ENCODE data around the gene FBXL17. TPM values are rescaled to one million over a fixed set of nuclear protein-coding genes. Genes with fewer than 3 reads are reported as not detected.

FBXL17 gene
- total RNA-seq, 4 donors from 2014 or later = 11.5 to 28.6 (median 19.9) TPM

GRCh38 chr5:107949688-107950341, 432.1 kb downstream of the FBXL17 start:
- no peak overlapping the region for H3K27ac ChIP-seq
- no peak for DNase-seq
- TF ChIP-seq POLR2A (IDR thresholded peaks at IDR 0.05) = no peak
- no peaks in the 10 kb centered on the region for H3K27me3 ChIP-seq
- no peak overlapping the region for H3K4me3 ChIP-seq
- no peaks in the 10 kb centered on the region for H3K9me3 ChIP-seq
- H3K36me3 ChIP-seq = no peaks in the 10 kb centered on the region
- no peaks in the 10 kb centered on the region for H3K4me1 ChIP-seq
- intact Hi-C loops (cut with DNase I; ENCODE audit: low total_unique reads) = no loop called here

GRCh38 chr5:107948377-107948776, 433.5 kb downstream of the FBXL17 start:
- no peaks in the 10 kb centered on the region for H3K9me3 ChIP-seq
- no peak overlapping the region for H3K27ac ChIP-seq
- H3K36me3 ChIP-seq = no peaks in the 10 kb centered on the region
- no peaks in the 10 kb centered on the region for H3K27me3 ChIP-seq
- TF ChIP-seq POLR2A (IDR thresholded peaks at IDR 0.05) (no peak), CTCF (IDR thresholded peaks at IDR 0.05) (no peak)
- H3K4me3 ChIP-seq = no peak overlapping the region
- H3K4me1 ChIP-seq = no peaks in the 10 kb centered on the region
- no peak for DNase-seq
- intact Hi-C loops (cut with DNase I; ENCODE audit: low total_unique reads) = no loop called here

- Histone ChIP-seq H3K4me1 (no peaks in the 10 kb centered on the region), H3K27ac (no peak overlapping the region), H3K9me3 (no peaks in the 10 kb centered on the region), H3K27me3 (no peaks in the 10 kb centered on the region), H3K4me3 (no peak overlapping the region), H3K36me3 (no peaks in the 10 kb centered on the region)
- intact Hi-C loops (cut with DNase I; ENCODE audit: low total_unique reads) = no loop called here
- no peak for DNase-seq
- TF ChIP-seq POLR2A (IDR thresholded peaks at IDR 0.05) = no peak
Observed at GRCh38 chr5:107945061-107945460, 436.8 kb downstream of the FBXL17 start.

- Histone ChIP-seq H3K4me3 (no peak overlapping the region), H3K27me3 (no peaks in the 10 kb centered on the region), H3K27ac (no peak overlapping the region), H3K9me3 (no peaks in the 10 kb centered on the region), H3K36me3 (no peaks in the 10 kb centered on the region), H3K4me1 (no peaks in the 10 kb centered on the region)
- DNase-seq = no peak
- TF ChIP-seq POLR2A (IDR thresholded peaks at IDR 0.05) = no peak
- no peak for TF ChIP-seq CTCF (IDR thresholded peaks at IDR 0.05)
- intact Hi-C loops (cut with DNase I; ENCODE audit: low total_unique reads) = no loop called here
Observed at GRCh38 chr5:107943923-107944322, 438.0 kb downstream of the FBXL17 start.

DNA sequence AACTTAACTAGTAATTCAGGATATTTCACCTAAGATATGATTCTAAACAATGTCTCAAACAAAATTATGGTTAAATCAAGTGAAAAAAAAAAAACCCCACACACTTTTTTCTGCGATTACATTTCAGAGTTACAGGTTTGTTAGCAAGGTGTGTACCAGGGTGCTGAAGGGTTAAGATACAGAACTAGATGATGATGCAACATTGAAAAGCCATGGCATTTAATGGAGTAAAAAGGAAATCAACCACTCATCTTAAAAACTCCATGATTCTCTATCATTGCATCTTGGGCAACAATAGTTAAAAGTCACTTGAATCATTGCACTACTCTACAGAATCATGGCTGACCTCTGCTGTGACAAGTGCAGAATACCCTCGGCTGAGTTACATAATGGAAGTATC, 440.9 kb downstream of the FBXL17 start:
- intact Hi-C loops (cut with DNase I; ENCODE audit: low total_unique reads) = no loop called here
- TF ChIP-seq CTCF (IDR thresholded peaks at IDR 0.05) (no peak), POLR2A (IDR thresholded peaks at IDR 0.05) (no peak)
- no peak for DNase-seq
- Histone ChIP-seq H3K27ac (no peak overlapping the region), H3K4me3 (no peak overlapping the region), H3K27me3 (no peaks in the 10 kb centered on the region), H3K4me1 (no peaks in the 10 kb centered on the region), H3K36me3 (no peaks in the 10 kb centered on the region), H3K9me3 (no peaks in the 10 kb centered on the region)

DNA sequence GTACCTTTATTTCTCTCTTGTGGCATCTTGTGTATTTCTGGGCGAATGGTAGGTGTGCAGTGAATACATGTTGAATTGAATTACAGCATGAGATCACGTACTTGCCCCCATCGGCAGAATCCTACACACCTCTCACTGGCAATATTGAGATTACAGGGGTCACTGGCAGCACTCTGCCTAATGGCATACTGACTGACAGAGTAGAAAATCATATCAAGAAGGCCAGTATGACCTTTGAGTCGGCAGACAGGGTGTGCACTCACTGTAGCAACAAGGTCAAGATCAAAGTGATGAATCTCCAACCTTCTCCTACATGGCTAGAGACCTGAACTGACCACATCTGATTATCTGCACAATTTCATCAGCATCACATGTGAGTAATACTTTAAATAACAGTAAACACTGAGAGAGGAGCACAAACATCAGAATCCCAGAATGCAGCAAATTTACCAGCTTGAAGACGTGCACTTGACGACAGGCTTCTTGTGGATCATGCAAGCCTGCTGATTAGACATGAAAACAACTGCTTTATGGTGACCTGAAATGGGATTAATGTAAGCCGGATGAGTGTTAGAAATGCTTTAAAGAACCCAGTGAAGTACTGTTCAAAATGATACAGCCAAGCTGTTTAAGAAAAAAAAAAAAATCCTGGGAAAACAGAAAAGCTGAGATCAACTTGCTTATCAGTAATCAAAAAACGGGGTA, 444.1 kb downstream of the FBXL17 start:
- Histone ChIP-seq H3K27ac (no peak overlapping the region), H3K4me3 (no peak overlapping the region), H3K36me3 (no peaks in the 10 kb centered on the region), H3K9me3 (no peaks in the 10 kb centered on the region), H3K27me3 (no peaks in the 10 kb centered on the region), H3K4me1 (no peaks in the 10 kb centered on the region)
- no peak for TF ChIP-seq POLR2A (IDR thresholded peaks at IDR 0.05)
- no peak for TF ChIP-seq CTCF (IDR thresholded peaks at IDR 0.05)
- no peak for DNase-seq
- intact Hi-C loops (cut with DNase I; ENCODE audit: low total_unique reads) = no loop called here
